Body of pancreas (tissue), 4 donors: Measurements from ENCODE around the gene ACOT6.

Source experiments
- CTCF ChIP-seq, 7 experiments: fragments of 450-650 bp in 4 of 7; fragments of 200-600 bp in 3 of 7; sonication (generic) in 3 of 7; IDR thresholded peaks; one replicate each; pipeline ENCODE4 v1.5.1; 2016 to 2019; ENCODE audit warnings: antibody characterized with exemption in 7 of 7
- POLR2A ChIP-seq, 3 donors: fragments of 450-650 bp; IDR thresholded peaks; one replicate each; pipeline ENCODE4 v1.6.1; 2016; ENCODE audit warnings: antibody characterized with exemption in 3 of 3, mild to moderate bottlenecking in 2 of 3

DNA sequence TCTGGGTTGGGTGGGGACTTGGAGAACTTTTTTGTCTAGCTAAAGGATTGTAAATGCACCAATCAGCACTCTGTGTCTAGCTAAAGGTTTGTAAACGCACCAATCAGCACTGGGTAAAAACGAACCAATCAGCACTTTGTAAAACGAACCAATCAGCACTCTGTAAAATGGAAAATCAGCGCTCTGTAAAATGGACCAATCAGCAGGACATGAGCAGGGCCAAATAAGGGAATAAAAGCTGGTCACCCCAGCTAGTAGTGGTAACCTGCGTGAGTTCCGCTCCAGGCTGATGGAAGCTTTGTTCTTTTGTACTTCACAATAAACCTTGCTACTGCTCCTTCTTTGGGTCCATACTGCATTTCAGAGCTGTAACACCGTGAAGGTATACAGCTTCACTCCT is 45.0 kb upstream of the ACOT6 start:
- TF ChIP-seq CTCF (IDR thresholded peaks at IDR 0.05) = no peak
- no peak for TF ChIP-seq POLR2A (IDR thresholded peaks at IDR 0.05)
